Measurements from ENCODE around the gene SETD3. TPM values are rescaled to one million over a fixed set of nuclear protein-coding genes. Genes with fewer than 3 reads are reported as not detected.

The SETD3 gene
- total and polyA plus RNA-seq, 2 of the 8 experiments (the other 6 are each of a cell fraction or from before 2014, with no cell fraction given) = 24.0 to 64.0 TPM

DNA sequence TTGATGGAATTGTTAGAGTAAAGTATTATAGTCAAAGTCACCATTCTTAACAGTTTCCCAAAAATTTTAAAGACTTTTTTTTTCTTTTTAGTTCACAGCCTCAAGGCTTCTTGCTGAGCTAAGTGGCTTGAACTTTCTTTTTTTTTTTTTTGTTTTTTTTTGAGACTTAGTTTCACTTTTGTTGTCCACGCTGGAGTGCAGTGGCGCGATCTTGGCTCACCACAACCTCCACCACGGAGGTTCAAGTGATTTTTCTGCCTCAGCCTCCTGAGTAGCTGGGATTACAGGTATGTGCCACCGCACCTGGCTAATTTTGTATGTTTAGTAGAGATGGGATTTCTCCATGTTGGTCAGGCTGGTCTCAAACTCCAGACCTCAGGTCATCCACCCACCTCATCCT, 92.8 kb downstream of the SETD3 start:
- Histone ChIP-seq H4K8ac (ENCODE audit: extremely low read depth, insufficient read depth, low read length) (no peak overlapping the region), H3K4me2 (ENCODE audit: insufficient read depth in 1 of 2, low read depth in 2 of 2, low read length in 2 of 2) (no peak overlapping the region), H3K36me3 (ENCODE audit: control insufficient read depth in 2 of 4, insufficient read depth in 4 of 4, low read length in 3 of 4) (no peaks in the 10 kb centered on the region), H3K56ac (replicated peaks; ENCODE audit: insufficient read length, low read depth, low read length) (no peak overlapping the region), H3K79me2 (ENCODE audit: control insufficient read depth in 1 of 2, insufficient read depth in 2 of 2, low read length in 2 of 2) (no peaks in the 10 kb centered on the region), H2BK120ac (replicated peaks; ENCODE audit: low read depth, low read length) (no peak overlapping the region), H3K27me3 (replicated peaks in 1 of 4; ENCODE audit: control insufficient read depth in 3 of 4, extremely low read depth in 1 of 4, insufficient read depth in 3 of 4, low read length in 3 of 4) (no peaks in the 10 kb centered on the region), H3K9me3 (ENCODE audit: insufficient read depth in 2 of 2, low read depth in 1 of 2, low read length in 1 of 2) (no peaks in the 10 kb centered on the region; a peak in 1 of 4 replicates), H2AK5ac (ENCODE audit: low read depth, low read length) (no peak overlapping the region), H3K4ac (replicated peaks; ENCODE audit: insufficient read length, low read depth, low read length) (no peak overlapping the region), H3K23ac (ENCODE audit: insufficient read length) (no peak overlapping the region), H2BK20ac (ENCODE audit: low read length) (no peak overlapping the region), H2BK5ac (ENCODE audit: low read depth, low read length) (no peak overlapping the region), H3K79me1 (ENCODE audit: low read depth, low read length) (peaks cover 3% of the 10 kb centered on the region; the same call in 1 of the 2 replicates), H3K14ac (ENCODE audit: insufficient read length) (no peak overlapping the region), H2BK12ac (ENCODE audit: low read depth, low read length) (no peak overlapping the region), H3K4me1 (replicated peaks in 1 of 4; ENCODE audit: control insufficient read depth in 3 of 4, insufficient read depth in 4 of 4, low read length in 3 of 4) (peaks cover 0 to 13% (median 6%) of the 10 kb centered on the region in 4 experiments; a peak in 6 of 7 replicates), H3K23me2 (ENCODE audit: low read depth, low read length) (no peaks in the 10 kb centered on the region), H3K9ac (replicated peaks in 1 of 4; ENCODE audit: extremely low read depth in 1 of 4, low read depth in 3 of 4, low read length in 3 of 4) (no peak overlapping the region), H4K5ac (ENCODE audit: insufficient read length, low read depth, low read length) (no peak overlapping the region), H3K4me3 (ENCODE audit: extremely low read depth in 1 of 4, insufficient read depth in 2 of 4, low read depth in 3 of 4, low read length in 4 of 4) (no peak overlapping the region), H3K27ac (ENCODE audit: low read depth, low read length) (no peak overlapping the region), H4K91ac (replicated peaks; ENCODE audit: insufficient read length, low read length) (no peak overlapping the region), H3K18ac (ENCODE audit: extremely low read depth, low read length) (no peak overlapping the region), H2AFZ (ENCODE audit: low read length) (no peak overlapping the region), H2BK15ac (ENCODE audit: low read length) (no peak overlapping the region), H4K20me1 (replicated peaks in 1 of 2; ENCODE audit: control insufficient read depth in 1 of 2, insufficient read depth in 2 of 2, low read length in 2 of 2) (no peaks in the 10 kb centered on the region)
- 94% methylated on average over 5 of the region's 5 CpGs; no CpG with 5 or more reads in 1 of the 2 experiments for WGBS, 2 experiments (ENCODE audit: extremely low coverage in 1 of 2, insufficient coverage in 1 of 2, insufficient read length in 1 of 2, insufficient replicate concordance in 2 of 2, low coverage in 1 of 2, low lambda C conversion rate in 2 of 2, missing lambda C conversion rate in 1 of 2)
- TF ChIP-seq SIRT6 (IDR thresholded peaks at IDR 0.05; ENCODE audit: low read length) (no peak), NANOG (IDR thresholded peaks at IDR 0.05; ENCODE audit: insufficient read depth, low read depth, low read length, poor library complexity, severe bottlenecking) (no peak), SP1 (IDR thresholded peaks at IDR 0.05; ENCODE audit: low read depth, low read length) (no peak), MAFK (IDR thresholded peaks at IDR 0.05; ENCODE audit: low read depth, low read length) (no peak), EP300 (IDR thresholded peaks at IDR 0.05; ENCODE audit: borderline replicate concordance in 1 of 2, low read depth in 2 of 2, low read length in 2 of 2) (no peak), CTBP2 (IDR thresholded peaks at IDR 0.05; ENCODE audit: borderline replicate concordance, insufficient read depth, insufficient read length, low read length) (no peak)
- TF ChIP-seq, protein P1, sequence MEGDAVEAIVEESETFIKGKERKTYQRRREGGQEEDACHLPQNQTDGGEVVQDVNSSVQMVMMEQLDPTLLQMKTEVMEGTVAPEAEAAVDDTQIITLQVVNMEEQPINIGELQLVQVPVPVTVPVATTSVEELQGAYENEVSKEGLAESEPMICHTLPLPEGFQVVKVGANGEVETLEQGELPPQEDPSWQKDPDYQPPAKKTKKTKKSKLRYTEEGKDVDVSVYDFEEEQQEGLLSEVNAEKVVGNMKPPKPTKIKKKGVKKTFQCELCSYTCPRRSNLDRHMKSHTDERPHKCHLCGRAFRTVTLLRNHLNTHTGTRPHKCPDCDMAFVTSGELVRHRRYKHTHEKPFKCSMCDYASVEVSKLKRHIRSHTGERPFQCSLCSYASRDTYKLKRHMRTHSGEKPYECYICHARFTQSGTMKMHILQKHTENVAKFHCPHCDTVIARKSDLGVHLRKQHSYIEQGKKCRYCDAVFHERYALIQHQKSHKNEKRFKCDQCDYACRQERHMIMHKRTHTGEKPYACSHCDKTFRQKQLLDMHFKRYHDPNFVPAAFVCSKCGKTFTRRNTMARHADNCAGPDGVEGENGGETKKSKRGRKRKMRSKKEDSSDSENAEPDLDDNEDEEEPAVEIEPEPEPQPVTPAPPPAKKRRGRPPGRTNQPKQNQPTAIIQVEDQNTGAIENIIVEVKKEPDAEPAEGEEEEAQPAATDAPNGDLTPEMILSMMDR (IDR thresholded peaks at IDR 0.05; ENCODE audit: control extremely low read depth in 1 of 3, insufficient read depth in 1 of 3, low read depth in 1 of 3, low read length in 3 of 3) = no peak
- FAIRE-seq = no peak
- no peak for DNase-seq (ENCODE audit: low read depth in 1 of 2, low spot score in 2 of 2)
- ChIA-PET CTCF (ENCODE audit: partially characterized antibody) (interaction anchor here (0.6 to 19.9 kb wide), 11 partner anchors 7 to 1555 kb away, joined by 3 to 447 read pairs (median 6); no protein-coding TSS in a partner anchor), POLR2A (ENCODE audit: partially characterized antibody) (no interaction called here)

All from H1 (cell line).